ENCODE data around the gene MGLL.

- no peak for TF ChIP-seq CTCF (IDR thresholded peaks at IDR 0.05)
- TF ChIP-seq POLR2A (IDR thresholded peaks at IDR 0.05): no peak
Measured at GRCh38 chr3:127809611-127810010, 12.7 kb downstream of the MGLL start.
